ENCODE data around the gene PTEN.

Gene PTEN

DNA sequence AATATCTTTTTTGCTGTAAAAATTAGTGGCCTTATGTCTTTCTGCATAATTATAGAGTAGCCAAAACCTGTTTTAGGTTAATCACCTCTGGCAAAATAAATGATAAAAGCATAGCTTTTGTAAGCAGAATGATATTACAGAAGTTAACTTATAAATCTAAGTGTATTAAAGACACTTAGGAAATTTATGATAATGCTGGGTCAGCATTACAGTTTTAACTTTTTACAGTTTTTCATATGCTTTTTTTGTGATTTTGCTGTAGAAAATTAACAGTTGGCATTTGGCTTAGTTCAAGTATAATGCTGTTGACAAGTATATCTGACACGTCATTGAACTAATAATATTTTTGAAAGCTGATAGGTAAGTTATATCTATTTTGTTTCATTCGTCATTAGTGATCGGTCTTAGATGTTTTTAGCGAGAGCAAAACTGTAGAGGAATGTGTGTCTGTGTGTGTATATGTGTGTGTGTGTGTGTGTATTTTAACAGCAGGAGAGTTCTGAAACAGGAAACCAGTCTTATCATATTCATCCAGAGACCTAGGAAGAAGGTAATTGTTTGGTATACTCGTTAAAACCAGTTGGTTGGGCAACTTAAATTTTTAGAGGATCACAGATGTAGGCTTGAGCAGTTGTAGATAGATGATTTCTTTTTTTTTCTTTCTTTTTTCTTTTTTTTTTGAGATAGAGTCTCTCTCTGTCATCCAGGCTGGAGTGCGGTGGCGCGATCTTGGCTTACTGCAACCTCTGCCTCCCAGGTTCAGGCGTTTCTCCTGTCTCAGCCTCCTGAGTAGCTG, 15.4 kb downstream of the PTEN start (continued):
- 0 out of 2 replicates have a peak, but pooled peaks have one; percentile 11 for TF ChIP-seq KLF10 (tag by site-specific recombination; IDR thresholded peaks at IDR 0.05)
- TF ChIP-seq TRIM28 (IDR thresholded peaks at IDR 0.05; ENCODE audit: borderline replicate concordance, low read length) = peak; percentile 51; the same call in 1 of the 2 replicates
- TF ChIP-seq ZNF571 (tag by site-specific recombination; IDR thresholded peaks at IDR 0.05) = no peak
- TF ChIP-seq SP7 (tag by site-specific recombination; IDR thresholded peaks at IDR 0.05) = 0 out of 2 replicates have a peak, but pooled peaks have one; percentile 44
- TF ChIP-seq ZNF76 (tag by site-specific recombination; IDR thresholded peaks at IDR 0.05; ENCODE audit: borderline replicate concordance, low read depth) = peak; percentile 26; the same call in 1 of the 2 replicates
- no peak for TF ChIP-seq ZNF670 (tag by site-specific recombination; IDR thresholded peaks at IDR 0.05; ENCODE audit: low read depth)
- TF ChIP-seq ZNF121 (tag by site-specific recombination; IDR thresholded peaks at IDR 0.05) = 0 out of 2 replicates have a peak, but pooled peaks have one; percentile 32
- peak; percentile 88 for TF ChIP-seq TSHZ1 (tag by site-specific recombination; IDR thresholded peaks at IDR 0.05; ENCODE audit: borderline replicate concordance)
- no peak for TF ChIP-seq ZNF529 (tag by site-specific recombination; IDR thresholded peaks at IDR 0.05; ENCODE audit: insufficient replicate concordance)
- no peak for TF ChIP-seq ZNF785 (tag by site-specific recombination; IDR thresholded peaks at IDR 0.05)
- no peak for TF ChIP-seq ZNF513 (tag by site-specific recombination; IDR thresholded peaks at IDR 0.05)
- no peak for TF ChIP-seq ZNF544 (tag by site-specific recombination; IDR thresholded peaks at IDR 0.05)
- TF ChIP-seq, protein P1, sequence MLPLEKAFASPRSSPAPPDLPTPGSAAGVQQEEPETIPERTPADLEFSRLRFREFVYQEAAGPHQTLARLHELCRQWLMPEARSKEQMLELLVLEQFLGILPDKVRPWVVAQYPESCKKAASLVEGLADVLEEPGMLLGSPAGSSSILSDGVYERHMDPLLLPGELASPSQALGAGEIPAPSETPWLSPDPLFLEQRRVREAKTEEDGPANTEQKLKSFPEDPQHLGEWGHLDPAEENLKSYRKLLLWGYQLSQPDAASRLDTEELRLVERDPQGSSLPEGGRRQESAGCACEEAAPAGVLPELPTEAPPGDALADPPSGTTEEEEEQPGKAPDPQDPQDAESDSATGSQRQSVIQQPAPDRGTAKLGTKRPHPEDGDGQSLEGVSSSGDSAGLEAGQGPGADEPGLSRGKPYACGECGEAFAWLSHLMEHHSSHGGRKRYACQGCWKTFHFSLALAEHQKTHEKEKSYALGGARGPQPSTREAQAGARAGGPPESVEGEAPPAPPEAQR (tag by site-specific recombination; IDR thresholded peaks at IDR 0.05) = no peak
- no peak for TF ChIP-seq ZNF266 (tag by site-specific recombination; IDR thresholded peaks at IDR 0.05; ENCODE audit: low read depth)
- TF ChIP-seq ZNF560 (tag by site-specific recombination; IDR thresholded peaks at IDR 0.05; ENCODE audit: borderline replicate concordance) = no peak
- no peak for TF ChIP-seq ZNF169 (tag by site-specific recombination; IDR thresholded peaks at IDR 0.05)
- no peak for TF ChIP-seq ZNF248 (tag by site-specific recombination; IDR thresholded peaks at IDR 0.05)
- TF ChIP-seq SETDB1 (IDR thresholded peaks at IDR 0.05; ENCODE audit: insufficient read length, low read length) = no peak
- TF ChIP-seq ZBTB48 (tag by site-specific recombination; IDR thresholded peaks at IDR 0.05) = no peak
- TF ChIP-seq ZNF223 (tag by site-specific recombination; IDR thresholded peaks at IDR 0.05) = no peak
- TF ChIP-seq, protein P2, sequence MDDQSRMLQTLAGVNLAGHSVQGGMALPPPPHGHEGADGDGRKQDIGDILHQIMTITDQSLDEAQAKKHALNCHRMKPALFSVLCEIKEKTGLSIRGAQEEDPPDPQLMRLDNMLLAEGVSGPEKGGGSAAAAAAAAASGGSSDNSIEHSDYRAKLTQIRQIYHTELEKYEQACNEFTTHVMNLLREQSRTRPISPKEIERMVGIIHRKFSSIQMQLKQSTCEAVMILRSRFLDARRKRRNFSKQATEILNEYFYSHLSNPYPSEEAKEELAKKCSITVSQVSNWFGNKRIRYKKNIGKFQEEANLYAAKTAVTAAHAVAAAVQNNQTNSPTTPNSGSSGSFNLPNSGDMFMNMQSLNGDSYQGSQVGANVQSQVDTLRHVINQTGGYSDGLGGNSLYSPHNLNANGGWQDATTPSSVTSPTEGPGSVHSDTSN (CRISPR knock-in tag; IDR thresholded peaks at IDR 0.05) = no peak
- TF ChIP-seq ZNF488 (tag by site-specific recombination; IDR thresholded peaks at IDR 0.05) = no peak
- TF ChIP-seq ZNF140 (tag by site-specific recombination; IDR thresholded peaks at IDR 0.05) = 0 out of 2 replicates have a peak, but pooled peaks have one; percentile 4
- peak; percentile 75; the same call in 1 of the 2 replicates for TF ChIP-seq KLF7 (tag by site-specific recombination; IDR thresholded peaks at IDR 0.05; ENCODE audit: borderline replicate concordance)
- peak; percentile 79 for TF ChIP-seq GLIS1 (tag by site-specific recombination; IDR thresholded peaks at IDR 0.05)
- no peak for TF ChIP-seq BCL6B (tag by site-specific recombination; IDR thresholded peaks at IDR 0.05)
- TF ChIP-seq ZNF639 (tag by site-specific recombination; IDR thresholded peaks at IDR 0.05) = peak; percentile 50
- TF ChIP-seq ZNF768 (tag by site-specific recombination; IDR thresholded peaks at IDR 0.05) = no peak; the same call in 1 of the 2 replicates

Measured in HEK293 (cell line).